Motor neuron (in vitro differentiated cells): Measurements from ENCODE around the gene PDCD7. TPM values are rescaled to one million over a fixed set of nuclear protein-coding genes. Genes with fewer than 3 reads are reported as not detected.
"Not testable (repeated sequence)": the region's sequence is repeated elsewhere in the genome, so short reads cannot be mapped to it uniquely, and the experiment has no call there.

Experiments
- ATAC-seq, 8 experiments: fragments of 200-7000 bp; cut with Tn5 transposase; replicated peaks in 6 of 8; 2 replicates each; pipeline ENCODE4 v1.8.0; 2021; ENCODE audit warnings: mild to moderate bottlenecking in 8 of 8, moderate library complexity in 8 of 8
- H3K27ac ChIP-seq, 2 donors: fragments of 250-450 bp; sonication (Bioruptor Pico); 2 replicates each; pipeline ENCODE4 v1.9.0; 2021; ENCODE audit warnings: antibody characterized with exemption in 2 of 2, mild to moderate bottlenecking in 2 of 2, moderate library complexity in 1 of 2
- H3K4me1 ChIP-seq, 2 donors: fragments of 250-450 bp; sonication (Bioruptor Pico); replicated peaks in 1 of 2; 2 replicates each; pipeline ENCODE4 v1.6.1; 2021; ENCODE audit warnings: antibody characterized with exemption in 2 of 2, mild to moderate bottlenecking in 2 of 2, moderate library complexity in 1 of 2
- H3K4me3 ChIP-seq, 5 donors: fragments of 250-450 bp; sonication (Bioruptor Pico); 2 replicates each; pipeline ENCODE4 v1.9.0; 2021; ENCODE audit warnings: antibody characterized with exemption in 5 of 5, mild to moderate bottlenecking in 5 of 5, moderate library complexity in 4 of 5
- WGBS, 10 experiments: fragments of 450-650 bp; shearing (Covaris generic); methylation state at CpG; one replicate each; pipeline ENCODE4 v1.0.0; 2022; 5-methylcytosine and 5-hydroxymethylcytosine counted together
- in situ Hi-C, 9 experiments: fragments of 400-800 bp; cut with MboI; loops; one replicate each; pipeline ENCODE4 v1.15.0; 2021; ENCODE audit warnings: low sequenced_read_pairs in 9 of 9, low pct_unique_long_range_greater_than_20kb in 2 of 9; ENCODE audit not compliant: unreplicated experiment in 9 of 9
- total RNA-seq, 8 experiments: library from RNA; unstranded; fragments of 300-600 nt; gene quantifications; 2 replicates each; pipeline versions ENCODE4 v1.2.3 to v1.2.4, GENCODE V29; 2022

PDCD7 gene, protein sequence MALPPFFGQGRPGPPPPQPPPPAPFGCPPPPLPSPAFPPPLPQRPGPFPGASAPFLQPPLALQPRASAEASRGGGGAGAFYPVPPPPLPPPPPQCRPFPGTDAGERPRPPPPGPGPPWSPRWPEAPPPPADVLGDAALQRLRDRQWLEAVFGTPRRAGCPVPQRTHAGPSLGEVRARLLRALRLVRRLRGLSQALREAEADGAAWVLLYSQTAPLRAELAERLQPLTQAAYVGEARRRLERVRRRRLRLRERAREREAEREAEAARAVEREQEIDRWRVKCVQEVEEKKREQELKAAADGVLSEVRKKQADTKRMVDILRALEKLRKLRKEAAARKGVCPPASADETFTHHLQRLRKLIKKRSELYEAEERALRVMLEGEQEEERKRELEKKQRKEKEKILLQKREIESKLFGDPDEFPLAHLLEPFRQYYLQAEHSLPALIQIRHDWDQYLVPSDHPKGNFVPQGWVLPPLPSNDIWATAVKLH
- 10 to 100 TPM; 13.4 to 20.9 (median 17.5) TPM for total RNA-seq

DNA sequence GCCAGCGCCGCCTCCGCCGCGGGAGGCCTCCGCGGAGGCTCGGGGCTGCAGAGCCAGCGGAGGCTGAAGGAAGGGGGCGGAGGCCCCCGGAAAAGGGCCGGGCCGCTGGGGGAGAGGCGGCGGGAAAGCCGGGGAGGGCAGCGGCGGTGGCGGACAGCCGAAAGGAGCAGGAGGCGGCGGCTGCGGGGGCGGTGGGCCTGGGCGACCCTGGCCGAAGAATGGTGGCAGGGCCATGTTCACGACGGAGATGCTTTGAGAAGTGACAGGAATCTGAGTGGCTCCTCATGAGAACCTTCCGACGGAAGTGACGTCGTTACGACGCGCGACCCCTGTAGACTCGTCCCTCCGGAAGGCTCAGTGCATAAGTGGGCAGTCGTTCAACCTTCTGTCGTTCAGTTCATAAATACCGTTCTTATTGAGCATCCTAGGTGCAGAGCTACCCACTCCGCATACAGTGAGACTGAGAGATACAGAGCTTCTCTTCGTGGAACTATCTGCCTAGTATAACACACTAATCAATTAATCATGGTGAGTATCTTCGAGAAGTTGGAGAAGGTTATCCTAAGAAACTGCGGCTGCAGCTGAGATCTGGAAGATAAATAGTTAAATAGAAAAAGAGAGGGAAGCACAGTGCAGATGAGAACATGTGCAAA lies at the start of gene PDCD7:
Gene PDCD7 (minus strand): TSS at position 261 of the 653 bp plus-strand sequence. CDS start 27 bp downstream, at position 234.
- ATAC-seq: peak; percentile 80 to 98 (median 97)
- Histone ChIP-seq H3K4me1 (peaks cover 14 to 15% of the 10 kb centered on the region in 2 donors), H3K27ac (peak within 1 kb of the TSS; percentile 86 to 95), H3K4me3 (peak within 1 kb of the TSS; percentile 84 to 100 (median 91))
- 0 to 33% (median 3%) methylated on average over 2 to 19 of the region's 45 CpGs; no CpG with 5 or more reads in 3 of the 10 experiments for WGBS, 10 experiments
- in situ Hi-C loops: no loop called here

DNA sequence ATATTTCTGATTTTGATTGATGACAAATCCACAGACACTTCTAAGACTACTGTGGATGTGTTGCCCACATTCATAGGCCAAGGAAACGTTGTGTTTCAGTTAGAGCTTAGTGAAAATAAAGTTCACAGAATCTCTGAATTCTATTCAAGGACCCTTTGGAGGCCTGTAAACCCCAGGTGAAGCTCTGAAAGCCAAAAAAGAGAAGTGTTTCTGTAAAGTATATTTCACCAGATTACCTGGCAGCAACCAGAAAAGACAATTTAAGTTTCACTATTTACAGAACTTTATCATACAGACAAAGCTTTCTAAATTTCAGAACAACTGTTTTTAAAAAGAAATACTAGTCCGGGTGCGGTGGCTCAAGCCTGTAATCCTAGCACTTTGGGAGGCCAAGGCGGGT lies 48.9 kb upstream of the PDCD7 start:
- in situ Hi-C loops: loop anchor here in 5 of 9 experiments (10.0 to 25.0 kb wide), 3 partner anchors 105 to 205 kb away; partner anchors contain the start of genes RNU5A-1 (in 5 of the 5), PARP16 (in 4 of the 5) and IGDCC3 (in 3 of the 5)
- Histone ChIP-seq H3K4me3 (no peak overlapping the region), H3K27ac (no peak overlapping the region), H3K4me1 (peaks cover 6 to 7% of the 10 kb centered on the region in 2 donors)
- ATAC-seq: no peak
- 14 to 100% (median 87%) methylated on average over 1 to 4 of the region's 4 CpGs; no CpG with 5 or more reads in 3 of the 10 experiments for WGBS, 10 experiments

DNA sequence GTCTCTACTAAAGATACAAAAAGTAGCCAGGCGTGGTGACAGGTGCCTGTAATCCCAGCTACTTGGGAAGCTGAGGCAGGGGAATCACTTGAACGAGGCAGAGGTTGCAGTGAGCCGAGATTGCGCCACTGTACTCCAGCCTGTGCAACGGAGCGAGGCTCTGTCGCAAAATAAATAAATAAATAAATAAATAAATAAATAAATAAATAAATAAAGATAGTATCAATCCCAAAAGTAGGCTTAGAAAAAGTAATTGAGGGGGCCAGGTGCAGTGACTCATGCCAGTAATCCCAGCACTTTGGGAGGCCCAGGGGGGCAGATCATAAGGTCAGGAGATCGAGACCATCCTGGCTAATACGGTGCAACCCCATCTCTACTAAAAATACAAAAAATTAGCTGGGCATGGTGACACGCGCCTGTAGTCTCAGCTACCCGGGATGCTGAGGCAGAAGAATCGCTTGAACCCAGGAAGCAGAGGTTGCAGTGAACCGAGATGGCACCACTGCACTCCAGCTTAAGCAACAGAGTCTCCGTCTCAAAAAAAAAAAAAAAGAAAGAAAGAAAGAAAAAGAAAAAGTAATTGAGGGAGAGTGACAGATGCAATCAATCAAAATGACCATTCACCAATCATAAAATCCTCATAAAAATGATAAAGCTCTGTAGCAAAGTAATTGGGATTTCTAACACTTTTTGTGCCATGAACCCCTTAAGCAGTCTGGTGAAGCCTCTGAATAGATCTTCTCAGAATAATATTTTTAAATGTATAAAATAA lies 48.2 kb upstream of the PDCD7 start:
- in situ Hi-C loops: loop anchor here in 5 of 9 experiments (10.0 to 25.0 kb wide), 3 partner anchors 106 to 206 kb away; partner anchors contain the start of genes RNU5A-1 (in 5 of the 5), PARP16 (in 4 of the 5) and IGDCC3 (in 3 of the 5)
- ATAC-seq, H3K27ac ChIP-seq, H3K4me3 ChIP-seq, H3K4me1 ChIP-seq: not testable (repeated sequence)
- WGBS, 10 experiments: 82 to 99% (median 94%) methylated on average over 3 to 15 of the region's 15 CpGs; no CpG with 5 or more reads in 1 of the 10 experiments

DNA sequence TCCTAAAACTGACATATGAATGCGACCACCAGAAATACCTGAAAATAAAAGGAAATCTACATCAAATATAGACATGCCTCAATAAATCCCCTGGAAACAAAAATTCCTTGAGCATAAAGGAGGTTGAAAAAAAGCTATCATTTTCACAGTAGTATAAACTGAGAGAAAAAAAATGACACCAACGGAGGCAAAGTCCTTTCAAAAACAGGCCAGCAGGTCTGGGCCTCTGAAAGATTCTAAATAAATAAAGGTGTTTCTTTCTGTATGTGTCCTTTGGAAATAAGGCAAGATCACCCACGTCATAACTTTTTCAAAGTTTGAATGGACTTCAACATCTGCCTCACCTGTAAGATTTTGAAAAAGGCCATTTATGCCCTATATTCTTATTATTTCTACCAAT lies 46.6 kb upstream of the PDCD7 start:
- Histone ChIP-seq H3K4me3 (no peak overlapping the region), H3K27ac (no peak overlapping the region), H3K4me1 (peaks cover 3 to 7% of the 10 kb centered on the region in 2 donors)
- no peak for ATAC-seq
- in situ Hi-C loops: loop anchor here in 5 of 9 experiments (10.0 to 25.0 kb wide), 3 partner anchors 107 to 207 kb away; partner anchors contain the start of genes RNU5A-1 (in 5 of the 5), PARP16 (in 4 of the 5) and IGDCC3 (in 3 of the 5)
- WGBS, 10 experiments: 84 to 100% (median 97%) methylated on average over 1 to 3 of the region's 3 CpGs

DNA sequence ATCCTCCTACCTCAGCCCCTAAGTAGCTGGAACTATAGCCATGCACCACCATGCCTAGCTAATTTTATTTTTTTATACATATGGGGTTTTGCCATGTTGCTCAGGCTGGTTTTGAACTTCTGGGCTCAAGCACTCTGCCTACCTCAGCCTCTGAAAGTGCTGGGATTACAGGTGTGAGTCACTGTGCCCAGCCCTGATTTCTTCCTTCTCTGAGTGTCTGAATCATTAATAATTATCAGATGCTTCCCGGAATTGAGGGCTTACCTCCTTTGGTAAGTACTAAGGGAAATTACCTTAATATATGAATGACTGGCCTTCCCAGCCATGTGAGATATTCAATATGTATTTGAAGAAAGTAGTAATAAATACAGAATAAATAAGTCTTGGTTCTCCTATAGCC lies 44.3 kb upstream of the PDCD7 start:
- in situ Hi-C loops: loop anchor here in 5 of 9 experiments (25.0 kb wide), 2 partner anchors 109 to 209 kb away; partner anchors contain the start of genes PARP16 (in 4 of the 5), RNU5A-1 (in 4 of the 5) and IGDCC3 (in 3 of the 5)
- no peak overlapping the region for H3K27ac ChIP-seq
- ATAC-seq: peak in 2 of 8 experiments; percentile 71 to 74
- 0 to 100% (median 67%) methylated on average over 1 of the region's 1 CpG; no CpG with 5 or more reads in 4 of the 10 experiments for WGBS, 10 experiments
- no peak overlapping the region for H3K4me3 ChIP-seq
- peaks cover under 1 to 4% of the 10 kb centered on the region in 2 donors for H3K4me1 ChIP-seq

DNA sequence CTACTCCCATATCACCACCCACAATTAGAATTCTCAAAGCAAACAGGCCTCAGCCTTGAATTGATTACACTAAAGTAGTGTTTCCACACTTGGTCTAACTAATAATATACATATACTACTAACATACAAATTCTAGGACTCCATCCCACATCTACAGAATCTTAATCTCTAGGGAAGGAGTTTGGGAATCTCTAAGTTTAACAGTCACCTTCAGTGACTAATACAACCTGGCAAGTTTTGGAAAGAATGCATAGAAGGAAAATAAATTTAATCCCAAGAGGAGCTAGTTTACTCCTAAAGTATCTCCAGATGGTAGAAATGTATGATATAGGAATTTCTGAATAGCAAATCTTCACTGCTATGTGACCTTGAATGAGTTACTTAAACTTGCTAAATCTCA lies 42.4 kb upstream of the PDCD7 start:
- in situ Hi-C loops: loop anchor here in 5 of 9 experiments (25.0 kb wide), 2 partner anchors 111 to 211 kb away; partner anchors contain the start of genes PARP16 (in 4 of the 5), RNU5A-1 (in 4 of the 5) and IGDCC3 (in 3 of the 5)
- Histone ChIP-seq H3K4me1 (no peaks in the 10 kb centered on the region), H3K4me3 (no peak overlapping the region), H3K27ac (no peak overlapping the region)
- ATAC-seq: no peak

DNA sequence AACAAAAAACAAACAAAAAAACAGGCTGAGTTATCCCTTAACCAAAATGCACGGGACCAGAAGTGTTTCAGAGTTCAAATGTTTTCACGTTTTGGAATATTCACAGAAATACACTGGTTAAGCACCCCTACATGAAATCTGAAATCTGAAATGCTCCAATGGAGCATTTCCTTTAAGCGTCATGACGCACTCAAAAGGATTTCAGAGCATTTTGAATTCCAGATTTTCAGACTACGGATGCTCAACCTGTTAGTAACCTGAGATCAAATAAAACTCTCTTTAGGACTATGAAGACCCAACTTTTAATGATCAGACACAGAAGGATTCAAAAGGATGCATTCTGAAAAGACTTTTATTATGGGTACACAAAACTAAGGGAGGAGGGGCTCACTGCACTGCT lies 41.9 kb upstream of the PDCD7 start:
- ATAC-seq: no peak
- Histone ChIP-seq H3K27ac (no peak overlapping the region), H3K4me3 (no peak overlapping the region), H3K4me1 (no peaks in the 10 kb centered on the region)
- in situ Hi-C loops: loop anchor here in 5 of 9 experiments (25.0 kb wide), 2 partner anchors 112 to 212 kb away; partner anchors contain the start of genes PARP16 (in 4 of the 5), RNU5A-1 (in 4 of the 5) and IGDCC3 (in 3 of the 5)
- 50 to 100% (median 89%) methylated on average over 1 to 5 of the region's 5 CpGs for WGBS, 10 experiments

DNA sequence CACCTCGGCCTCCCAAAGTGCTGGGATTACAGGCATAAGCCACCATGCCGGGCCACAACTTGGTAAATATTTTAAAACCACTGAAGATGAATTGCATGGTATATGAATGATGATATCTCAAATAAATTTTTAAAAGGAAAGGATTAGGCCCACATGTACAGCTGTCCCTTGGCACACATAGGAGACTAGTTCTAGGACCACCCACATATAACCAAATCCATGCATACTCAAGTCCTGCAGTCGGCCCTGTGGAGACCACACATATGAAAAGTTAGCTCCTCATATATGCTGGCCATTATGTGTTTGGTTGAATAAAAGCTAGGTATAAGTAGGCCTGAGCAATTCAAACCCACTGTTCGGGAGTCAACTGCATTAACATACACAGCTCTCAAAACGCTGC lies 40.9 kb upstream of the PDCD7 start:
- Histone ChIP-seq H3K4me3 (no peak overlapping the region), H3K27ac (no peak overlapping the region), H3K4me1 (no peaks in the 10 kb centered on the region)
- 0 to 100% (median 85%) methylated on average over 1 to 4 of the region's 5 CpGs; no CpG with 5 or more reads in 3 of the 10 experiments for WGBS, 10 experiments
- ATAC-seq: peak in 1 of 8 experiments; percentile 79
- in situ Hi-C loops: no loop called here

DNA sequence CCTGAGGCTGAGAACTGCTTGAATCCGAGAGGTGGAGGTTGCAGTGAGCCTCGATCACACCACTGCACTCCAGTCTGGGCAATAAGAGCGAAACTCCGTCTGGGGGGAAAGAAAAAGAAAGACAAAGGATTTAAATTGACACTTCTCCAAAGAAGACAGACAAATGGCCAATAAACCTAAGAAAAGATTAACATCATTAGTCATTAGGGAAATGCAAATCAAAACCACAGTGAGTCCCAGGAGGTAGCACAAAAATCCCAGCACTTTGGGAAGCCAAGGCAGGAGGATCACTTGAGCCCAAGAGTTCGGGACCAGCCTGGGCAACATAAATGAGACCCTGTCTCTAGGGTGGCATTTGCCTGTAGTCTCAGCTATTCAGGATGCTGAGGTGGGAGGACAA lies 38.9 kb upstream of the PDCD7 start:
- Histone ChIP-seq H3K27ac (no peak overlapping the region), H3K4me1 (no peaks in the 10 kb centered on the region), H3K4me3 (no peak overlapping the region)
- 86 to 97% (median 91%) methylated on average over 2 to 5 of the region's 5 CpGs; no CpG with 5 or more reads in 6 of the 10 experiments for WGBS, 10 experiments
- in situ Hi-C loops: no loop called here
- no peak for ATAC-seq

DNA sequence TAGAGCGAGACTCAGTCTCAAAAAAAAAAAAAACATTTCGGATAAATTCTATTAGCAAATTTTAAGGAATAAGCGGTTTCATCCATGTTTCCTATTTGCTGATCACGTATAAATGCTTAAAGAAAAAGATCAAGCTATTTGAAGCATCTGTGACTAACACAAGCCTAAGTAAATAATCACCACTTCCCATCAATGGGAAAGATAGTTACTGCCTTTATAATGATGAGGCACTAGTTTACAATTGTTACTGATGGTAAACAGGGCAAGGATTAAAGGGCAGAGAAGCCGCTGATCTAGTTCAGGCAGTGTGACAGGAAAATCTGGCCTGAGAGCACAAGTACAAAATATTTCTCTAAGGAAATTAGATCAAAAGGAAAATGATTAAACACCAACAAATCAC lies 37.8 kb upstream of the PDCD7 start:
- 94 to 100% (median 100%) methylated on average over 1 to 5 of the region's 5 CpGs; no CpG with 5 or more reads in 1 of the 10 experiments for WGBS, 10 experiments
- in situ Hi-C loops: no loop called here
- Histone ChIP-seq H3K4me1 (no peaks in the 10 kb centered on the region), H3K4me3 (no peak overlapping the region), H3K27ac (no peak overlapping the region)
- ATAC-seq: no peak

DNA sequence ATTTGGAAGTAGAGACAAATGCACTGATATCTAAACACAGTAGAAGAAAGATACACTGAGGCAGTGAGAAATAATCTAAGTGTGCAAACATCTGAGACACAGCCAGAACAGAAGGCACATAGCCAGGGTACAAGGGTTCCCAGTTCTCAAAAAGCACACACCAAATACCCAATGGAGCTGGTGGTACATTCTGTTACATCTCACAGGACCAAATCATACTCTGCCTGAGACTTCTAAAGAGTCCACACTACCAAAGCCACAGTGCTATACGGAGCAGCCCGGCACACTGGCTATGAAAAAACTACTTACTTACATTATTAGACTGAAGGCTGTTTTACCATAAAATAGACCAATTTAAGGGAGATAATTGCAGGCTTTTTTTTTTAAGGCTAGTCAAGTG lies 32.3 kb upstream of the PDCD7 start:
- no peak overlapping the region for H3K4me3 ChIP-seq
- in situ Hi-C loops: no loop called here
- H3K4me1 ChIP-seq: no peaks in the 10 kb centered on the region
- no peak for ATAC-seq
- no peak overlapping the region for H3K27ac ChIP-seq
- 92 to 100% (median 100%) methylated on average over 1 to 2 of the region's 2 CpGs; no CpG with 5 or more reads in 5 of the 10 experiments for WGBS, 10 experiments

DNA sequence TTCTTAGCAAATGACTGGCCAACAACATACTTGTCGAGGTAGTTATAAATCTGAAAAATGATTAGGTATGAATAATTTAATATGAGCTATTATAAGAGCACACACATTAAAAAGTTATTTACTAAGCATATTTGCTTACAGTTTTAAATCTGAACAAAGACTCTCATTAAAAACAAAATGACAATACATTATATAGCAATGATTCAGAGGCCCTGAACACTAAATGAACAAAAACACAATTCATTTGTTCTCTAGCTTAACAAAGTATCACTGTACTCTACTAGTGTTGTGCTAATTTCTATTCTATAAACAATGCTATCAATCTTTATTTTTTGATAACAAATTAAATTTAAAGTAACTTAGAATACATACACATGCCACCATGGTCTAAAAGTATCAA lies 30.5 kb upstream of the PDCD7 start:
- Histone ChIP-seq H3K4me1 (no peaks in the 10 kb centered on the region), H3K4me3 (no peak overlapping the region), H3K27ac (no peak overlapping the region)
- no peak for ATAC-seq
- WGBS, 10 experiments: 79 to 100% (median 100%) methylated on average over 1 of the region's 1 CpG; no CpG with 5 or more reads in 1 of the 10 experiments
- in situ Hi-C loops: no loop called here
